NK-92 (cell line): ENCODE measurements around the gene PGAM2.

ENCODE experiments used
- DNase-seq: peaks from one replicate; lab custom pipeline; 2025; ENCODE audit not compliant: unreplicated experiment; lab: John Stamatoyannopoulos, UW

PGAM2 gene

DNA sequence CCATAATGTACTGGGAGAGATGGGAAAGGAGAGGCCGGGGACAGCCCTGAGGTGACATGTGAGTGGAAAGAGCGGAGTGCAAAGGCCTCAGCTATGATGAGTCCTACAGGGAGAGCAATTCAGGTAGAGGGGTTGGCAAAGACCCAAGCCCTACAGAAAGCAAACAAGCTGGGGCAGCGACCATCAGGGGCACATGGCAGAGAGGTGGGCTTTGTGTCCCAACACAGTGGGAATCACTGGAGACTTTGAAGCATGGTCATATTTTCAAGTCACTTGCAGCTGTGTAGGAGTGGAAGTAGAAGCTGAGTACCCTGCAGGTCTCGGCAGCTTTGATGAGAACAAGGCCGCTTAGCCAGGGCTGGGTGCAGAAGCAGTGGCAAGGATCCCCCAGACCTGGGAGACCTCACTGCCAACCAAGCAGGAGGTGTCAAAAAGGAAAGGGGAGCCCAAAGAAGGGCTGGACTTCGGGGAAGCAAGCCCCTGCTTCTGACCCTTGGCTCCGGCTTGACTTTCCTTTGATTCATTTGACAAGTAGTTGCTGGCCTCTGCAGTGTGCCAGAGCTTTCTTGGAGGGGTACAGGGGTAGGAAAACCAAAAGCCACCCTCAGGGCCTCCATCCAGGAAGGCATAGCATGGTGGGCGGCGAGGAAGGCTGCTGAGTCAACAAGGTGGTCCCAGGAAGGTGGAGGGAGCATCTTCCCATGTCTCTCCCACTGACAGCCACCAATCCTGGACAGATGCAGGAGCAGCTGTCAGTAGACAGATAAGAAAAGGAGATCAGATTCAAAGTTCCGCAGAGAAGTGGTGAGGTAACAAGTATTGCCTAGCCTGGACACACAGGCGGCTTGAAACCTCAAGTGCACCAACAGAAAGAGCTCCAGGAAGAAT, 1.9 kb upstream of the PGAM2 start:
- DNase-seq: no peak

DNA sequence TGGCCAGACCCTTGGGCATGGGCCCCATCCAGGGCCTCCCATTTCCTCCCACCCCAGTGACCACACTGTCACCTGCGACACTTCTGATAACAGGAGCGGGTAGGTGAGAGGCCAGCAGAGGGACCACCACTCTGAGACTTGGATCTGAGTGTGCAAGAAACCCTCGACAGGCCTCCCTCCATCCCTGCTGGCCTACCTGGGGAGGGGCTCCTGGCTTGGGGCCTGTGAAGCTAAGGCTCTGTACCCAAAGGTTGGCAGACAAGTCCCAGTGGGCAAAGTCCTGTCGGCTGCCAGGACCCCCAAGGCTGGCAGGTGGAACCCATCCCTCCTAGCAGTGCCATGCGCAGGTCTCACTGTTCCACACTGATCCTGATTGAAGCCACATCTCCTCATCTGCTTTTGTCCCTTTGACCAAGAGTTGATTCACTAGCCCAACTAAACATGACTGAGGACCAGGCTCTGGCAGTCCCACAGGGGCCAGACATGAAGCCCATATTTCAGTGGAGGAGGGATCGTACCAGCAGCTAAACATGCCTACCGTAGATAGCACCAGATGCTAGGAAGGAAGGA, 1.2 kb upstream of the PGAM2 start:
- no peak for DNase-seq

DNA sequence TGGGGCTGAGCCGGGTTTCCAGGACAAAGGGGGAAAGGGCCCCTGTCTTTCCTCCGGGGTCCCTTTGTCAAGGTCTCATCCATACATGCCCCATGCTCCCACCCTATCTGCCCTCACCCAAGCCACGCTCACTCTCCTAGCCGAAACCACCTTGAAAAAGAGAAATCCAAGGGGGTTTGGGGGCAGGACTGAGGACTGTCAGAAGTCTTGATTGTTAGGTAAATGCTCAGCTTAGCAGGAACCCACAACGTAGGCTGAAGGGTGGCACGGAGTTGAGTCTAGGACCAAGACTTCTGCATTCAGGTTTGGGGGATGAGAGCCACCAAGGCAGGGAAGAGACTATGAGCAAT, 719 bp upstream of the PGAM2 start:
- no peak for DNase-seq

DNA sequence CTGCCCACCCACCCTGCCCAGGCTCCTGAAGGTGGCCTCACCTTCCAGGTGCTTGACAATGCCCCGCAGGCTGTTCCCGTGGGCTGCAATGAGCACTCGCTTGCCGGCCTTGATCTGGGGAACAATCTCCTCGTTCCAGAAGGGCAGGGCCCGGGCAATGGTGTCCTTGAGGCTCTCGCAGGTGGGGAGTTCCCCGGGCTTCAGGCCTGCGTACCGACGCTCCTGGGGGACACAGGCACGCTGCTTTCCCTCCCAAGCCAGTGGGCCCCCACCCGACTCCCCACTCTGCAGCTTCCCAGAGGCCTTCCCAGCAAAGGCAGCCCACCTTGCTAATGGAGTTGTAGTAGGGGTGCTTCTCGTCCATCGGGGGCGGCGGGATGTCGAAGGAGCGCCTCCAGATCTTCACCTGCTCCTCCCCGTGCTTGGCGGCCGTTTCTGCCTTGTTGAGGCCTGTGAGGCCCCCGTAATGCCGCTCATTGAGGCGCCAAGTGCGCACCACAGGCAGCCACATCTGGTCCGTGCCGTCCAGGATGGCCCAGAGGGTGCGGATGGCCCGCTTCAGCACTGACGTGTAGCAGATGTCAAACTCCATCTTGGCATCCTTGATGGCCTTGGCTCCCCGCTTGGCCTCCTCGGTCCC, 456 bp downstream of the PGAM2 start:
- no peak for DNase-seq

DNA sequence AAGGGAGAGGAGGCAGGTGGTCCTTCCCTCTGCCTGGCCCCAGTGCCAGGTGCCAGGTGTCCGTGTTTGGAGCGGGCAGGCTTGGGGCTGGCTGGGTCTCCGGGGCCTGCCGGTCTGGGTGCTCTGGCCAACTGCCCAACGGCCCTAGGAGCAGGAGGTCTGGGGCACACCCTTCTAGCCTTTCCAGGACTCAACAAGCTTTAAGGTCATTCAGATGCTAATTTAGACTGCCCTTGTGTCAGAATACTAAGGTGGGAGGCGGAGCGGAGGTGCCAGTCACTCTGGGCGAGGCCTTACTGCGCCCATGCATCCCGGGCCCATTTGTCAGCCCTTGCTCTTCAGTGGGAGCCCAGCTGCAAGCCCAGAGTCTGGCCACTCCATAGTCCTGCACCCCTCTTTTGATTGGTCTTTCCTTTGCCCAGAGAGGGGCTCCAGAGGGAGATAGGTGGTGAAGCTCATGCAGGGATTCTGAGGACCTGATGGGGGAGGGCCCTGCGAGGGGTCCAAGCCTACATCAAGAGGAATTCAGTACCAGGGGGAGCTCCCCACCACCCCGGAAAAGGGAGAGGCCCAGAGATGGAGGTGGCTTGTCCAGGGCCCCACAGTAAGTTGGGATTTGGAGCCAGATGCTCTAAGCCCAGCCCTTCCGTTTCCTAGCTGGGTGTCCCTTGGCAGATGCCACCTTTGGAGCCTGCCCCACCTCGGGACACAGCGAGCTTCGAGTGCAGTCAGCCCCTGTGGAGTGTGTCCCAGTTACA, 1.3 kb downstream of the PGAM2 start:
- no peak for DNase-seq

DNA sequence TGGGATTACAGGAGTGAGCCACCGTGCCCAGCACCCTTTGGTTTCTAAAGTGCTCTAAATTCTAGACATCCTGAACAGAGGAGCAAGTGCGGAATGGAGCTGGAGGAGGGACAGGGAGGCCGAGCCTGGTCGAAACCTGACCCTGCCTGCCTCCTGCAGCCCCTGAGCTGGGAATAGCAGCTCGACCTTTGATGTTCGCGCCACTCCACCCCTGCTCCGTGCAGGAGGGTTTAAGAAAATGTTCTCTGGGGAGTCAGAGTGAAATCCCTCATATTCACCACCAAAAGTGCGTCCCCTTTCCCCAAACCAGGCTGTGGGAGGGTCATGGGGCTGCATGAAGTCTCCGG, 1.8 kb downstream of the PGAM2 start:
- DNase-seq: no peak

DNA sequence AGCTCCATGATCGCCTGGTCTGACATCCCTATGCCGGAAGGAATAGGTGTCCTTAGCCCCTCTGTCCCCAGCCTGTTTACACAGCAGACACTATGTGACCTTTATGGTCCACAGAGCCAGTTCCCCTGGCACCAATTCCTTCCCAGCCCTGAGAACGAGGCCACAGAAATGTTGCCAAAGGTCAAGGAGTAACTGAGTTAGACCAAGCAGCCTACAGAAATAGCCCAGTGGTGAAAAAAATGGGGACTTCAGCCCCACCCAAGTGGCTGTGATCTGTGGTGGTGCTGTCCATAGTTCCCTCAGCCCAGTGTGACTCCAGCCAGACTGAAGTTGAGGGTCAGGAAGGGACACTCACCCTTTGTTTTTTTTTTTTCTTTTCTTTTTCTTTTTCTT, 2.5 kb downstream of the PGAM2 start:
- DNase-seq: no peak

DNA sequence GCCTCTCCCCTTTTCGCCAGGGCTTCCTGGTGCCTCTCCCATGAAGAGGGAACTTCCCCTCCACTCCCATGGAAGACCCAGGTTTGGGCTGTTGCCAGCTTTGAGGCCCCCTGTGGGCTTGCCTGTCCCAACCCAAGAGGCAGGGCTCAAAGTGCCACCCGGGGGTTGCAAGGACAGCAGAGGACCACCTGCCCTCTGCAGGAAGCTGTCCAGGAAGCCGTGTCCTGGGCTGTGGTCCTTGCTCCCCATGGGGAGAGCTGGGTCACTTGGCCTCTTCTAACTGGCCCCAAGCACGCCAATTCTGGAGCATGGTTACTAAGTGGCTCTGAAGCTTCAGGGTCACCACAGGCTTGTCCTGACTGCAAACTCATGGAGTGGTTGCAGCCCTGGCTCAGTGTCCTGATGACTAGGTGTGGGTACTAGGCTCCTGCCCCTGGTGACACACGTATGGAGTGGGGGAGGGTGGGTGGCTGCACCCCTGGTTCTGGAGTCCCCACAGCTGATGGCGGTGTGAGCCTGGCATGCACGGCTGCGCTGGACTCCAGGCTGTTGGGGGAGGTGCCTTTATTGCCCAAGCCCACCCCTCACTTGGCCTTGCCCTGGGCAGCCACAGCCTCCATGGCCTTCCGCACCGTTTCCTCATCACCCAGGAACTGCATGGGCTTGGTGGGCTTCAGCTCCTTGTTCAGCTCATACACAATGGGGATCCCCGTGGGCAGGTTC, 3.0 kb downstream of the PGAM2 start:
- DNase-seq: no peak

DNA sequence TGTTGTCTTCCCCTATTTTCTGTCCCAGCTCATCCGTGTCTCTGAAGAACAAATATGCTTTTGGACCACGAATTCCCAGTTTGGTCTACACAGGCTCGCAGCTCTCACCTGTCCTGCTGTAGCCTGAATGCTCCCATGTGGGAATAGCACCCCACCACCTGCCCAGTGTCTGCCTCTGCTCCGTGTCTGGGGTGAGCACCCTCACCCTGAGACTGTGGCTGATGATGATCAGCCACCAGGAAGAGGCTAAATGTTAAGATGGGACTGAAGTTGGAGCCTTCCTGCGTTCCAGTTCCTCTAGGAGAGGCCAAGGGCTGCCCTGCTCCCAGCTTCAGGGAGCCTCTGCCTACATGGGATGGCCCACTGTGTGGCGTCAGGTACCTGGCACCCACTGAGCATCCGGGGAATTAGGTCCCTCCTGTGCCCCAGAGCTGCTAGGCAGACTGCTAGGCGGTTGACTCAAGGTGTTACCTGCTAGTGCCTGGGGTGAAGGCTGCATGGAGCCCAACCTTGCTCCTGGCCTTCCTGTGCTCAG, 3.7 kb downstream of the PGAM2 start:
- DNase-seq: no peak

DNA sequence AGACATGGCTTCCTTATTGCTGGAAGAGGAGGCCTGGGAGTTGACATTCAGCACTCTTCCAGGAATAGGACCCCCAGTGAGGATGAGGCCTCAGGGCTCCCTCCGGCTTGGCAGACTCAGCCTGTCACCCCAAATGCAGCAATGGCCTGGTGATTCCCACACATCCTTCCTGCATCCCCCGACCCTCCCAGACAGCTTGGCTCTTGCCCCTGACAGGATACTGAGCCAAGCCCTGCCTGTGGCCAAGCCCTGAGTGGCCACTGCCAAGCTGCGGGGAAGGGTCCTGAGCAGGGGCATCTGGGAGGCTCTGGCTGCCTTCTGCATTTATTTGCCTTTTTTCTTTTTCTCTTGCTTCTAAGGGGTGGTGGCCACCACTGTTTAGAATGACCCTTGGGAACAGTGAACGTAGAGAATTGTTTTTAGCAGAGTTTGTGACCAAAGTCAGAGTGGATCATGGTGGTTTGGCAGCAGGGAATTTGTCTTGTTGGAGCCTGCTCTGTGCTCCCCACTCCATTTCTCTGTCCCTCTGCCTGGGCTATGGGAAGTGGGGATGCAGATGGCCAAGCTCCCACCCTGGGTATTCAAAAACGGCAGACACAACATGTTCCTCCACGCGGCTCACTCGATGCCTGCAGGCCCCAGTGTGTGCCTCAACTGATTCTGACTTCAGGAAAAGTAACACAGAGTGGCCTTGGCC, 4.3 kb downstream of the PGAM2 start:
- DNase-seq: no peak

DNA sequence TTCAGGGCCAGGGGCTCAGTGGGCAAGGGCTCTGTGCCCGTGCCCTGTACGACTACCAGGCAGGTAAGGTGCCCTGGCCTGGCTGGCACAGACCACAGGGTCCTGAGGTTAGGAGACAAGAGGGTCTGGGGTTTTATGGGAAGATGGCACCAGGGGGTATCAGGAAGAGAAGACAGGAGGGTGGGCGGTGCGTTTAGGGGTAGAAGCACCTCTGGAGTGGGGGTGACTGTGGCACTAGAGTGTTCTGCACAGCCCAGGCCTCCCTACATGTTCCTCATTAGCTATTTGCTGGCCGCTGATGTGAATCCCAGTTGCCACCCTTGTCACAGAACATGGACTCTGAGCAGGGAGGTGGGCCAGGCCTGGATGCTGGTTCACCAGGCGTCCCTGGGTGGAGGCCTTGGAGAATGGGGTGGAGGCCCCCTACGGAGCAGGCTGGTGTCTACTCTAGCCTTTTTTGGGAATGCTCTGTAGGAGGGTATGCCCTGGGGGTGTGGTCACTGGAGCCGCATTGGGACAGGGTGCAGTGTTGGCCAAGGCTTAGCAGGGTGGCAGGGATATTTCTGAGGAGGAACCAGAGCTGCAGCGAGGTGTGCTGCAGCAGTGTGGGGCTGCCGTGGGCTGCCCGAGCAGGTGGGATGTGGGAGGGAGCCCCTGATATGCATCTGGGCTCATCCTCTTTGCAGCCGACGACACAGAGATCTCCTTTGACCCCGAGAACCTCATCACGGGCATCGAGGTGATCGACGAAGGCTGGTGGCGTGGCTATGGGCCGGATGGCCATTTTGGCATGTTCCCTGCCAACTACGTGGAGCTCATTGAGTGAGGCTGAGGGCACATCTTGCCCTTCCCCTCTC, 5.0 kb downstream of the PGAM2 start:
- no peak for DNase-seq

DNA sequence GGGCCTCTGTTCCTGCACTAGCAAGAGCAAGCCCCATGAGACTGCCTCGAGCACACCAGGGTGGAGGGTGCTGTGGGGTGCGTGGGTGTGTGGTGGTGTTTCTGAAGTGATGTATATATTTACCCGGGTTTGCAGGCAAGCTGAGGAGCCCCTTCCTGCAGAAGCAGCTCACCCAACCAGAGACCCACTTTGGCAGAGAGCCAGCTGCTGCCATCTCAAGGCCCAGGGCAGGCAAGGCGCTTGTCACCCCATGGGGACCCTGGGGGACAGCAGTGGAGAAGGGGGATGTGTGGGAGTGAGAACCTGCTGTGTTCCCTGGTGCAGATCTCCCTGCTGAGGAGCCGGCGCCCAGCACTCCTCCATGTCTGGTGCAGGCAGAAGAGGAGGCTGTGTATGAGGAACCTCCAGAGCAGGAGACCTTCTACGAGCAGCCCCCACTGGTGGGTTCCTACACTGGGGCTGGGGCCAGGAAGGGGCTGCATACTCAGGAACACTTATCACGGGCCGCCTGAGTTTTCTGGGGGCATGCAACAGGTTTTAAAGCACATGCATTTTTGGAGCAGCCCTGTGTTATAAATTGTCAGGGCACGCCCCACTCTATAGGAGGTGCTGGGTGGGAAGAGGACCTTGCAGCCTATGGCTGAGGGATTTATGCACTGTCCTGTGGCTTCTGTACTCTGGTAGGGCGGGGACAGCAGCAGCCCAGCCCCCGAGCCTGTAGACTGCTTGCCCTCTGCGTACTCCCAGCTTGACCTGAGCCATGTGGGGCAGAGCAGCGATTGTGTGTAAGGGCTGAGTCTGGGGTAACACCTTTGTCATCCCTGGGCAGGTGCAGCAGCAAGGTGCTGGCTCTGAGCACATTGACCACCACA, 5.9 kb downstream of the PGAM2 start:
- DNase-seq: no peak

DNA sequence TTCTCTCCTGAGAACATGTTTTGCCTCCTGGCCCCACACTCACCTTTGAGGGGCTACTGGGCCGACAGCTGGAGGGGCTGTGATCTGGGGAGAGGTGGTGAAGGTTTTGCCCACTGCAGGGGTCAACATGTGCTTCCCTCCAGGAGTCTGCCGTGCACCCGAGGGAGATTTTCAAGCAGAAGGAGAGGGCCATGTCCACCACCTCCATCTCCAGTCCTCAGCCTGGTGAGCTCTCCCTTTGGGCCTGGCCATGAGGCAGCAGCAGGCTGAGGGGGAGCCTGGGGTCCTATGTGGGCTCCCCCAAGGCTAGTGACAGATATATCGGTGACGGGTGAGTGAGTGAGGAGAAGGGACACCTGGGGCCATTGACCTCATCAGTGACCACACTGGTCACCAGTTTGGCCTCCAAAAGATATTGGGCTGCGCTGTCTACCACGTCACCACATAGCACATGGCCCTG, 6.6 kb downstream of the PGAM2 start:
- DNase-seq: no peak

DNA sequence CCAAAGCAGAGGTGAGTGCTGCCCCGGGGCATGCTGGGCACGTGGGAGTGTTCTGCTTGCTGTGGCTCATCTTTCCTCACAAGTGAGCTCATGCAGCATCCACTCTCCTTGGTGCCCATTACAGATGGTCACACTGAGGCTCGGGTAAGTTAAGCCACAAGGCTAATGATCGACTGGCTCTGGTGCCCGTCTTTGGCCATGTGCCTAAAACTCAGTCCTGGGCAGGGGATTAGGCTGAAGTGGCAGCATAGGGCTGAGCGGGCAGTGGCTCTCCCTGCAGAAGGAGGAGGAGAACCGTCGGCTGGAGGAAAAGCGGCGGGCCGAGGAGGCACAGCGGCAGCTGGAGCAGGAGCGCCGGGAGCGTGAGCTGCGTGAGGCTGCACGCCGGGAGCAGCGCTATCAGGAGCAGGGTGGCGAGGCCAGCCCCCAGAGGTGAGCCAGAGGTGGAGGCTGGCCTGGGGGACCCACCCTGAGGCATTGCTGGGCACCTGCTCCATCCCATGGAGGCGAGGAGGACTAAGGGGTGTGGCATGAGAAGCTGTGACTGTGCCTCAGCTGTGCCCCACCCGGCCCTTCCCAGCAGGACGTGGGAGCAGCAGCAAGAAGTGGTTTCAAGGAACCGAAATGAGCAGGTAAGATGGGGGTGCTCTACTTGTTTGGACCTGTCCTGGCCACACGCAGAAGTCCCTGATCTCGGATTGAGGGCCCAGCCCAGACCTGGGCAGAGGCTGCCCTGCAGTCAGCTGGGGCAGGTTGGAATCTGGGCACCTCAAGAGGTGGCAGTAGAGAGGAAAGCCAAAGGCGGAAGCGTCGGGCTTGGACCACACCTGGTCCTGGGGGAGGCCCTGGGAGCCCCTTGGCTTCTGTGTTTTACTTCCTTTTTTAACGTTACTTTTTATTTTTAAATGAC, 7.3 kb downstream of the PGAM2 start:
- no peak for DNase-seq

DNA sequence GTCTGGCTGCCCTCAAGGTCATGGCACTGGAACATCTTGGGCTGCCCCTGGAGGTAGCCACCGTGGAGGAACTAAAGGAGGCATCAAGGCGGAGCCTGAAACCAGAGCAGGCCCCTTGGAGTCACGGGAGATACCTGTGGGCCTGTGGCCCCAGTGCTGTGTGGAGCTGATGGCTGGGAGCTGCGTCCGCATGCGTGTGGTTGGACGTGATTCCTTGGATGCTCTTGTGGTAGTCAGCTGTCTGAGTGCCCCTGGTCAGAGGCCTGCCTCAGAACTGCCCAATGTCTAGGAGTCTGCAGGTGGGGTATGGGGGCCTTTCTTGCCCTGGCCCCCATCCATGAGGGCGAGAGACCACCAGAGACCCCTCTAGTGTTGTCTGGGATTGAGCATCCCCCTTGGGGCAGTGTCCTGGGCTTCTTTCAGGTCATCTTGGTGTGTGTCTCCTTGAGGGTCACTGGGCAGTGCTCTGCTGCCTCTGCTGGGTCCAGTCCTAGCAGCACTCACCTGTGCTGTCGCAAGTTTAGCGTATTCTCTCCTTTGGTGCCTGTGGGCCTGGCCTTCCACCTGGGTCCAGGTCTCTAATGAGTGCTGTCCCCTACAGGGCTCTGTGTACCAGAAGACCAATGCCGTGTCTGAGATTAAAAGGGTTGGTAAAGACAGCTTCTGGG, 8.1 kb downstream of the PGAM2 start:
- DNase-seq: no peak

DNA sequence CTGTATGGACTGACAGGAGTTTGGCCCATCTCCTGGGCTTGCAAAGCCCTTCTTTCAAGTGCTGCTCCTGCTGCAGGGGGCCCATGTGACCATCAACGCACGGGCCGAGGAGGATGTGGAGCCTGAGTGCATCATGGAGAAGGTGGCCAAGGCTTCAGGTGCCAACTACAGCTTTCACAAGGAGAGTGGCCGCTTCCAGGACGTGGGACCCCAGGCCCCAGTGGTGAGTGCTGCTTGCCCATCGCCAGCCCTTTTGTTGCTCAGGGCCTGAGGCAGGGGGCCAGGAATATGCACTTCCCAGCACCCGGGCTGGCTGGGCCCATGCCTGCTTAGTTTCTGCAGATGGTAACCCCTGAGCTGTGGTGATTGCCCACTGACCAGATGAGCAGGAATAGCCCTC, 8.7 kb downstream of the PGAM2 start:
- no peak for DNase-seq
